Measurements from ENCODE around the gene HOMER3.
"Not testable (repeated sequence)": the region's sequence is repeated elsewhere in the genome, so short reads cannot be mapped to it uniquely, and the experiment has no call there.

Gene HOMER3

GRCh38 chr19:18922228-18922985 is 18.6 kb downstream of the HOMER3 start:
- DNase-seq, result no peak

DNA sequence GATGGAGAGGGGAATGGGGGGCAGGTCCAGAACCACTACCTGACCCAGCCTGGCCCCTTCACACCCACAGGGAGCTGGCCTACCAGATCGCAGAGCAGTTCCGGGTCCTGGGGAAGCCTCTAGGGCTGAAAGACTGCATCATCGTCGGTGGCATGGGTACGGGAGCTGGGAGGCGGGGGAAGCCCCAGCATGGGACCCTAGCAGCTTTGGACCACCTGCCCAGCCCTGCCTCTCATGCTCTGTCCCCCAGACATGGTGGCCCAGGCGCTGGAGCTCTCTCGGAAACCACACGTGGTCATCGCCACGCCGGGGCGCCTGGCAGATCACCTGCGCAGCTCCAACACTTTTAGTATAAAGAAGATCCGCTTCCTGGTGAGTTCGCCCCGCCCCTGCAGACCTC is 19.4 kb downstream of the HOMER3 start:
- DNase-seq, result no peak

DNA sequence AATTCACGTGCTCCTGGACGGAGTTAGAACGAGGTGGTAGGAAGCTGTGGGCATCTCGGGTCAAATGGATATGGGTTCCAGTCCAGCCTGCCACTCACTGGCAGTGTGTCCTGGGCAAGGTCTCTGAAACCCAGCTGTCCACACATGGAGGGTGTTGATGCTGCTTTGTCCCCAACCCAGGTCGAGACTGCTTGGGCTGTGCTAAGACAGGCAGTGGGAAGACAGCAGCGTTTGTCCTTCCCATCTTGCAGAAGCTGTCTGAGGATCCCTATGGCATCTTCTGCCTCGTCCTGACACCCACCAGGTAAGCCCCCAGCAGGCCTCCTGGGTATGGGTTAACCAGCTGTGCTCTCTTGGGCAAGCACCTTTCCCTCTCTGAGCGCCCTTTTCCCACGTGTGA is 20.6 kb downstream of the HOMER3 start:
- no peak for DNase-seq

- no peak for DNase-seq
These were observed 21.2 kb downstream of the HOMER3 start for GRCh38 chr19:18919900-18920214.

- DNase-seq, result peak; percentile 99
These were observed 21.7 kb downstream of the HOMER3 start, which contains the start of the genes COPE and DDX49 for GRCh38 chr19:18919086-18919899. Gene COPE (minus strand): TSS chr19:18919387. CDS start chr19:18919348, 39 bp downstream. Gene DDX49 (plus strand): TSS chr19:18919715. CDS start chr19:18919742, 27 bp downstream.

- not testable (repeated sequence) for DNase-seq
These were observed 23.4 kb downstream of the HOMER3 start for GRCh38 chr19:18917593-18917992.

GRCh38 chr19:18915639-18916038 is 25.4 kb downstream of the HOMER3 start:
- peak; percentile 46 for DNase-seq

DNA sequence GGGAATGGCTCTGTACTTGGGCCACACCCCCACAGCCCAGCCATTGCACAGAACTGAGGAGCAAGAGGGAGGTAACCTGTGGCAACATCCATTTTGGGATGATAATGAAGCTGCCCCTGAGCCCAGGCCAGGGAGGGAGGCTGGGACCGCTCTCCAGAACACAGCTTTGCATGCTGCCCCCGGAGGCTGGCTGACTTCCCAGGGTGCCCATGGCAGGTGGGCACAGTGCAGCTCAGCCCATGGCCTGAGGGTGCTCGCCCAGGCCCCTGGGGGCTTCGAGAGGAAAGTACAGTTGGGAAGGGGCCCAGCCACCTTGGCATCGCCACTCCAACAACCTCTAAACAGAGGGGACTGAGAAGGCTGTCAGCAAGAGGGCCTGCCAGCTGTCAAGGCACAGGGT is 27.6 kb downstream of the HOMER3 start:
- DNase-seq, result no peak

GRCh38 chr19:18912933-18913332 is 28.1 kb downstream of the HOMER3 start:
- DNase-seq, result no peak

GRCh38 chr19:18910801-18911436 is 30.1 kb downstream of the HOMER3 start:
- DNase-seq, result no peak

GRCh38 chr19:18910010-18910409 is 31.0 kb downstream of the HOMER3 start:
- DNase-seq, result no peak

- DNase-seq, result no peak
These were observed 31.9 kb downstream of the HOMER3 start for GRCh38 chr19:18908917-18909619.

GRCh38 chr19:18906605-18907519 is 34.2 kb downstream of the HOMER3 start:
- no peak for DNase-seq

GRCh38 chr19:18905513-18906236 is 35.3 kb downstream of the HOMER3 start:
- DNase-seq, result no peak

DNA sequence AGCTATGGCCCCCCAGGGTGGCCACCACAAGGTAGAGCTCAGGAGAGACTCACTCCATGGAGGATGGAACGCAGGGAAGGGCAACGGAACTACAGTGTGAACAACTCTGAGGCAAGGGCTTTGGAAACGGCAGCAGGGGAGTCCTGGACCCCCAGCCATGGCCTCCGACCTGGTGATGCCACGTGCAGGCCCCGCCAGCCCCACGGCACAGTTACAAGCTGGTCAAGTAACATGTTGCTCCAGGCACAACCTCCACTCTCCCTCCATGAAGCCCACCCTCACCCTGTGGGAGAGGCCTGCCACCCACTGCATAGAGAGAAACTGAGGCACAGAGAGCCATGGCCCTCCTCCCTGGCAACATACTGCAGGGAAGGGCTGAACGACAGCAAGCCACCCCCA is 36.0 kb downstream of the HOMER3 start:
- DNase-seq, result no peak

- DNase-seq, result no peak
These were observed 36.5 kb downstream of the HOMER3 start for GRCh38 chr19:18904334-18905057.

DNA sequence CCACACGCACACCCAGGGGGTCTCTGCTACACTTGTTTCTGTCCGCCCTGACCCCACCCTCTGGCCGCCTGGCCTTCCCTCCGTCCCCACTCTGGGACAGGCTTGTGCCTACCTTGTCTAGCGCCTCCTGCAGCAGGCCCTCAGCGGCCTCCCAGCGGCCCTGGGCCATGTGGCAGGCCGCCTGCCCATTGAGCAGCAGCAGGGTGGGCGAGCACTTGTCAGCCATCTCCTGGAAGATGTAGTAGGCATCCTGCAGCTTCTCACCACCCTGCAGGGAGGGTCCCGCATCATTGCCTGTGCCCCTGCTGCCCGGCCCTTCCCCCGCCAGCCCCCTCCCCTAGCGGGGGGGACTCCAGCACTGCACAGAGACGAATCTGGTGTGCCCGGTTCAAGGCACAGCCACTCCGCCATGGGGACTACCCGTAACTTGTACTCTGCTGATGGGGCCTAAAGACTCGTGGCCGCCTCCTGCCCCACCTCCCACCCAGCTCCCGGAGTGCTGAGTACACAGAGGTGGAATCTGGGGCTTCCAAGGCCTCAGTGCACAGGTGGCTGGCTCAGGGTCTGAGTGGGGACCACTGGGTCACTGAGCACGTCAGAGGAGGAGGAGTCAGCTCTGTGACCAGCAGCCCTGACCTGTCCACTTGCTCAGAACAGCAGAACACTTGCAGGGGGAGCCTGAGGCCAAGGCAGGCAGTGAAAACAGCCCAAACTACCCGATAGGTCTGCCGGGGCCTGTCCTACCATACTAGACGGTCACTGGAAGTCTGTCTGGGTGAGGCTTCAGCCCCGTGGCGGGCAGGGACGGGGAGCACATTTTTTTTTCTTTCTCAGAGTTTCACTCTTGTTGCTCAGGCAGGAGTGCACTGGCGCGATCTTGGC is 37.6 kb downstream of the HOMER3 start:
- no peak for DNase-seq

DNA sequence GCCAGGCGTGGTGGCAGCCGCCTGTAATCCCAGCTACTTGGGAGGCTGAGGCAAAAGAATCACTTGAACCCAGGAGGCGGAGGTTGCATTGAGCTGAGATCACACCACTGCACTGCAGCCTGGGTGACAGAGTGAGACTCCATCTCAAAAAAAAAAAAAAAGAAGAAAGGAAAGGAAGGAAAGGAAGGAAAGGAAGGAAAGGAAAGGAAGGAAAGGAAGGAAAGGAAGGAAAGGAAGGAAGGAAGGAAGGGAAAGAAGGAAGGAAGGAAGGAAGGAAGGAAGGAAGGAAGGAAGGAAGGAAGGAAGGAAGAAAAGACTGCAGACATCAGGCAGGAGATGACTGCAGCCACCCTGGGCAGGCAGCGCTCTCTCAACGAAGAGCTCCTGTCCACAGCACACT is 38.5 kb downstream of the HOMER3 start:
- DNase-seq, result not testable (repeated sequence)

- DNase-seq, result no peak
These were observed 39.5 kb downstream of the HOMER3 start for GRCh38 chr19:18901491-18901890.

All from CD4-positive, alpha-beta T cell treated with Interleukin-21 for 1 hour (primary cell).